Measurements from ENCODE around the gene SLC9A9. TPM values are rescaled to one million over a fixed set of nuclear protein-coding genes. Genes with fewer than 3 reads are reported as not detected.

Gene SLC9A9
- total RNA-seq, 1 experiment from 2014 or later: not detected

GRCh38 chr3:143657391-143657790 lies 190.9 kb downstream of the SLC9A9 start:
- ChIA-PET POLR2A (no interaction called here), CTCF (no interaction called here)
- Mint-ChIP-seq H3K27me3 (ENCODE audit: insufficient read depth, unreplicated experiment) (peaks cover 16% of the 10 kb centered on the region), H3K4me1 (ENCODE audit: low read depth, unreplicated experiment) (no peaks in the 10 kb centered on the region), H3K4me3 (ENCODE audit: unreplicated experiment) (no peak overlapping the region), H3K27ac (ENCODE audit: unreplicated experiment) (no peak overlapping the region), H3K36me3 (ENCODE audit: insufficient read depth, unreplicated experiment) (no peaks in the 10 kb centered on the region), H3K9me3 (ENCODE audit: unreplicated experiment) (no peaks in the 10 kb centered on the region)
- intact Hi-C loops (cut with micrococcal nuclease; ENCODE audit: unreplicated experiment): no loop called here
- Histone ChIP-seq H3K36me3 (ENCODE audit: control insufficient read depth, insufficient read depth, low read length) (no peaks in the 10 kb centered on the region), H3K27me3 (replicated peaks; ENCODE audit: control insufficient read depth, insufficient read depth, low read length) (no peaks in the 10 kb centered on the region), H3K9me3 (no peaks in the 10 kb centered on the region), H3K4me3 (ENCODE audit: low read depth, low read length) (no peak overlapping the region), H3K4me1 (no peaks in the 10 kb centered on the region)
- TF ChIP-seq CTCF (IDR thresholded peaks at IDR 0.05; ENCODE audit: insufficient read depth in 1 of 2, low read depth in 1 of 2, low read length in 1 of 2, severe bottlenecking in 1 of 2, unreplicated experiment in 1 of 2): no peak
- no peak for DNase-seq
- BruUV-seq (replicated peaks): no TSS peak

- H3K36me3 Mint-ChIP-seq (ENCODE audit: insufficient read depth, unreplicated experiment): no peaks in the 10 kb centered on the region
- no peak overlapping the region for H3K27ac Mint-ChIP-seq (ENCODE audit: unreplicated experiment)
- no peaks in the 10 kb centered on the region for H3K4me1 ChIP-seq
- no peak overlapping the region for H3K4me3 ChIP-seq (ENCODE audit: low read depth, low read length)
- no peaks in the 10 kb centered on the region for H3K9me3 ChIP-seq
- TF ChIP-seq CTCF (IDR thresholded peaks at IDR 0.05; ENCODE audit: insufficient read depth in 1 of 2, low read depth in 1 of 2, low read length in 1 of 2, severe bottlenecking in 1 of 2, unreplicated experiment in 1 of 2): no peak
- no peak for DNase-seq
- ChIA-PET POLR2A (no interaction called here), CTCF (no interaction called here)
- H3K4me3 Mint-ChIP-seq (ENCODE audit: unreplicated experiment): no peak overlapping the region
- BruUV-seq (replicated peaks): no TSS peak
- peaks cover 15% of the 10 kb centered on the region for H3K27me3 Mint-ChIP-seq (ENCODE audit: insufficient read depth, unreplicated experiment)
- no peaks in the 10 kb centered on the region for H3K36me3 ChIP-seq (ENCODE audit: control insufficient read depth, insufficient read depth, low read length)
- H3K27me3 ChIP-seq (replicated peaks; ENCODE audit: control insufficient read depth, insufficient read depth, low read length): no peaks in the 10 kb centered on the region
- intact Hi-C loops (cut with micrococcal nuclease; ENCODE audit: unreplicated experiment): no loop called here
- H3K4me1 Mint-ChIP-seq (ENCODE audit: low read depth, unreplicated experiment): no peaks in the 10 kb centered on the region
- H3K9me3 Mint-ChIP-seq (ENCODE audit: unreplicated experiment): no peaks in the 10 kb centered on the region
Observed at GRCh38 chr3:143654906-143655305, 193.4 kb downstream of the SLC9A9 start.

DNA sequence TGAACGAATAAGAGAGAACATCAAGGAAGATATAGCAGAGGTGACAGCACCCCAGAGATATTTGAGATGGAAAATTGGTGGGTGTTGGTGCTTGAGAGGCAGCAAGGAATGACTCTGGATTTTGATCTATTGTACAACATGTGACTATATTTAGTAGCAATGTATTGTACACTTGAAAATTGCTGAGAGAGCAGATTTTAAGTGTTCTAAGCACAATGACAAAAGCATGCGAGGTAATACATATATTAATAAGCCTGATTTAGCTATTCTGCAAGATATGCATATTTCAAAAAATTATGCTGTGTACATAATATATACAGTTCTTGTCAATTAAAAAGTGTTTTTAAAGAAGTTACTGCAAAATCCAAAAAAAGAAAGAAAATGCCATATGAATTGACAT lies 194.3 kb downstream of the SLC9A9 start:
- Mint-ChIP-seq H3K9me3 (ENCODE audit: unreplicated experiment) (no peaks in the 10 kb centered on the region), H3K27ac (ENCODE audit: unreplicated experiment) (no peak overlapping the region), H3K27me3 (ENCODE audit: insufficient read depth, unreplicated experiment) (peaks cover 17% of the 10 kb centered on the region), H3K4me1 (ENCODE audit: low read depth, unreplicated experiment) (no peaks in the 10 kb centered on the region), H3K36me3 (ENCODE audit: insufficient read depth, unreplicated experiment) (no peaks in the 10 kb centered on the region), H3K4me3 (ENCODE audit: unreplicated experiment) (no peak overlapping the region)
- Histone ChIP-seq H3K36me3 (ENCODE audit: control insufficient read depth, insufficient read depth, low read length) (no peaks in the 10 kb centered on the region), H3K27me3 (replicated peaks; ENCODE audit: control insufficient read depth, insufficient read depth, low read length) (no peaks in the 10 kb centered on the region), H3K9me3 (no peaks in the 10 kb centered on the region), H3K4me1 (no peaks in the 10 kb centered on the region), H3K4me3 (ENCODE audit: low read depth, low read length) (no peak overlapping the region)
- ChIA-PET POLR2A (no interaction called here), CTCF (no interaction called here)
- no peak for TF ChIP-seq CTCF (IDR thresholded peaks at IDR 0.05; ENCODE audit: insufficient read depth in 1 of 2, low read depth in 1 of 2, low read length in 1 of 2, severe bottlenecking in 1 of 2, unreplicated experiment in 1 of 2)
- no peak for DNase-seq
- intact Hi-C loops (cut with micrococcal nuclease; ENCODE audit: unreplicated experiment): no loop called here
- no TSS peak for BruUV-seq (replicated peaks)
